ENCODE measurements around the gene ECE1. TPM values are rescaled to one million over a fixed set of nuclear protein-coding genes. Genes with fewer than 3 reads are reported as not detected.

ECE1 gene
- total and polyA plus RNA-seq, 7 donors = 12.2 to 24.9 (median 14.6) TPM

DNA sequence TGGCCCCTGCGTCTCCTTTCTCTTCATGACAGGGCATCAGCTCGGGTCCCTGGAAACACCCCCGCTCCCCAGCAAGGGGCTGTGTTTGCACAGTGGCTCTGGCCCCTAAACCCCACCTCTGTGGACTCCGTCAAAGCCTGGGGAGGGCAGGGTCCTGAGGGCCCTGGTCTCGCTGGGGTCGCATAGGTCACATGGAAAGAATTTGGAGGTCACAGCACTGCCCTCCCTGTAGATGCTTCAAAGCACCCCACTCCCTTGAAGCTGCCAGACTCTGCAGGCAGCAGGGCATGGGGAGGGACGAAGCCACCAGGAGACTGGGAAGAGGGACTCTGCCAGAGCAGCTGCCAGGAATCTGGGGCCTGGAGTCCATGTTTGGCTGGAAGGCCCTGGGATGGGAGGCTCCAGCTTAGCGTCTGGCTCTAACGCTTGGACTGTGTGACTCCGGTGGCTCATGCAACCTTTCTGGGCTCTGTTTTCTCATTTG lies 36.6 kb upstream of the ECE1 start:
- DNase-seq = peak; percentile 54 to 73
- peak in 1 of 4 donors; percentile 11 for ATAC-seq
- no peaks in the 10 kb centered on the region for H3K9me3 ChIP-seq
- H3K4me1 ChIP-seq = peaks cover 22% of the 10 kb centered on the region
- peak overlapping the region; percentile 30 for H3K27ac ChIP-seq
- intact Hi-C loops (cut with DNase I) = no loop called here
- H3K27me3 ChIP-seq (ENCODE audit: insufficient read depth in 3 of 3, low read length in 2 of 3) = no peaks in the 10 kb centered on the region
- H3K4me3 ChIP-seq = no peak overlapping the region
- 52 to 72% (median 55%) methylated on average over 10 of the region's 10 CpGs for WGBS, 3 donors
- TF ChIP-seq, protein P1, sequence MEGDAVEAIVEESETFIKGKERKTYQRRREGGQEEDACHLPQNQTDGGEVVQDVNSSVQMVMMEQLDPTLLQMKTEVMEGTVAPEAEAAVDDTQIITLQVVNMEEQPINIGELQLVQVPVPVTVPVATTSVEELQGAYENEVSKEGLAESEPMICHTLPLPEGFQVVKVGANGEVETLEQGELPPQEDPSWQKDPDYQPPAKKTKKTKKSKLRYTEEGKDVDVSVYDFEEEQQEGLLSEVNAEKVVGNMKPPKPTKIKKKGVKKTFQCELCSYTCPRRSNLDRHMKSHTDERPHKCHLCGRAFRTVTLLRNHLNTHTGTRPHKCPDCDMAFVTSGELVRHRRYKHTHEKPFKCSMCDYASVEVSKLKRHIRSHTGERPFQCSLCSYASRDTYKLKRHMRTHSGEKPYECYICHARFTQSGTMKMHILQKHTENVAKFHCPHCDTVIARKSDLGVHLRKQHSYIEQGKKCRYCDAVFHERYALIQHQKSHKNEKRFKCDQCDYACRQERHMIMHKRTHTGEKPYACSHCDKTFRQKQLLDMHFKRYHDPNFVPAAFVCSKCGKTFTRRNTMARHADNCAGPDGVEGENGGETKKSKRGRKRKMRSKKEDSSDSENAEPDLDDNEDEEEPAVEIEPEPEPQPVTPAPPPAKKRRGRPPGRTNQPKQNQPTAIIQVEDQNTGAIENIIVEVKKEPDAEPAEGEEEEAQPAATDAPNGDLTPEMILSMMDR (IDR thresholded peaks at IDR 0.05) = no peak
- no peaks in the 10 kb centered on the region for H3K36me3 ChIP-seq (ENCODE audit: insufficient read depth in 1 of 2, low read depth in 1 of 2)

DNA sequence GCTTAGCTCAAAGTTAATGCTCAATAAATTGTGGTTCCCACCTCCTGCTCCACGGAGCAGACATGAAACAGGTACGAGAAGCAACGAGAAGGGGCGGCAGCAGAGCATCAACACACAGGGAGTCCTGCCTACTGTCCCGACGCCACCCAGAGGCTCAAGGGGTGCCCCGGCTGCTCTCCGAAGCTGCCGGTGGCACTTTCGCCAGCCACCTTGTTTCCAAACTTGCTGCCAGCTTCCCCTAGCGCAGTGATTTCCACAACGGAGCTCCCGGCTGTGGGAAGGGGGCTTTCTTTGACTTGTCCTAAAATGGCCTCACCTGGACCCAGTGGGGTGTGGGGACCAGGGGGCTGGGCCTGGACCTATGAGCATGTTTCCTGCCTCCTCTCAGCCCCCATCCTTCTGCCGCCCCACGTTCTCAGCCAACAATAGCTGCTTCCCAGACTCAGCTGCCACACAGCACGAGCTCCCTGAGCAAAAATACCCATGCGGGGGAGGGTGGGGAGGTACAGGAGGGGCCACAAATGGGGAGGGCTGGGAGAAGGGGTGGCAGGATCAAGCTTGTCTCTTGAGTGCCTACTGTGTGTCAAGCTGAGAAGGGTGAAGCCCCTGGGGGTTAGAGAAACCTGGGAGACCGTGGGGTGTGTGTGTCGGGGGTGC lies 35.6 kb upstream of the ECE1 start:
- WGBS, 3 donors = 65 to 73% (median 69%) methylated on average over 19 of the region's 19 CpGs
- Histone ChIP-seq H3K27me3 (ENCODE audit: insufficient read depth in 3 of 3, low read length in 2 of 3) (no peaks in the 10 kb centered on the region), H3K4me1 (peaks cover 21% of the 10 kb centered on the region), H3K4me3 (no peak overlapping the region), H3K36me3 (ENCODE audit: insufficient read depth in 1 of 2, low read depth in 1 of 2) (no peaks in the 10 kb centered on the region), H3K27ac (peak overlapping the region; percentile 65), H3K9me3 (no peaks in the 10 kb centered on the region)
- TF ChIP-seq, protein P1 (IDR thresholded peaks at IDR 0.05) = no peak
- no peak for ATAC-seq
- intact Hi-C loops (cut with DNase I) = no loop called here
- no peak for DNase-seq

- peak overlapping the region; percentile 65 for H3K27ac ChIP-seq
- H3K4me1 ChIP-seq = peaks cover 21% of the 10 kb centered on the region
- no peak overlapping the region for H3K4me3 ChIP-seq
- 68 to 79% (median 76%) methylated on average over 7 of the region's 7 CpGs for WGBS, 3 donors
- DNase-seq = no peak
- no peaks in the 10 kb centered on the region for H3K9me3 ChIP-seq
- no peaks in the 10 kb centered on the region for H3K27me3 ChIP-seq (ENCODE audit: insufficient read depth in 3 of 3, low read length in 2 of 3)
- peak in 2 of 4 donors; percentile 9 to 13 for ATAC-seq
- intact Hi-C loops (cut with DNase I) = no loop called here
- TF ChIP-seq, protein P1 (IDR thresholded peaks at IDR 0.05) = no peak
- H3K36me3 ChIP-seq (ENCODE audit: insufficient read depth in 1 of 2, low read depth in 1 of 2) = no peaks in the 10 kb centered on the region
Measured at GRCh38 chr1:21325231-21325718, 35.0 kb upstream of the ECE1 start.

DNA sequence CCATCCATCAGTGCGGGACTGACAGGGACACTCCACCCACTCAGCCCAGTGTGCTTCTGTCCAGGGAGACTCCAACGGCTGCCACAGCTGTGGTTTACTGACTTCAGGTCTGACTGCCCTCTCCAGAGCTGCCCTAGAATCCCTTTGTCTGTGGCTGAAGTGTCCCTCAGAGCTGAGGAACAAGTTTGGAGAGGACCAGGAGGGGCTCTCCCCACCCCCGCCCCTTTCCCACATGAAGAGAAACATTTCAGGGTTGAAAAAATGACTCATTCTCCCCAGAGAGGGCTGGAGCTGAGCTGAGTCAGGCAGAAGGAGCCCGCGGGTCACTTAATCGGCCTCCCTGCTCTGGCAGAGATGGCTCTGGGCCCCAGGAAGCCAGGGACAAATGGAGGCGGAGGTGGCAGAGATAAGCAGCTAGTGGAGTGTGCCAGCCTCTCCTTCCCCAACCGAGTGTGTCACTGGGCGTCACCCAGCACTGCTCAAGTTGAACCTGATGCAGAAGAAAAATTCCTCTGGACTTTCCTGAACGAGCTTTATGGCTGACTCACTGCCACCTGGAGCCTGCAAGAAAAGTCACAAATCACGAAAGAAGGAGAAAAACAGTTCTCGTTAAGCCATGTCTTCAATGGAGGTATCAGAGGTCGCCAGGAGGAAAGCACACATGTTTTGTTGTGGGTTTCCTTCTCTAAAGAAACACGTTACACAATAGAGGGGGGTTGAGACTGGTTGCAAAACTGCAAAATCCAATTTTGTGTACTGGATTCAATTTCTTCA lies 34.3 kb upstream of the ECE1 start:
- intact Hi-C loops (cut with DNase I) = no loop called here
- Histone ChIP-seq H3K4me3 (no peak overlapping the region), H3K36me3 (ENCODE audit: insufficient read depth in 1 of 2, low read depth in 1 of 2) (no peaks in the 10 kb centered on the region), H3K27me3 (ENCODE audit: insufficient read depth in 3 of 3, low read length in 2 of 3) (no peaks in the 10 kb centered on the region), H3K4me1 (peaks cover 22% of the 10 kb centered on the region), H3K9me3 (no peaks in the 10 kb centered on the region), H3K27ac (peak overlapping the region; percentile 65)
- TF ChIP-seq, protein P1 (IDR thresholded peaks at IDR 0.05) = no peak
- ATAC-seq (peak; percentile 63 to 82 (median 76)), DNase-seq (peak; percentile 81 to 87)
- 30 to 50% (median 38%) methylated on average over 14 of the region's 14 CpGs for WGBS, 3 donors
